HepG2 (cell line): ENCODE results near the gene PPP1R13B. TPM values are rescaled to one million over a fixed set of nuclear protein-coding genes. Genes with fewer than 3 reads are reported as not detected.

ENCODE experiments used
- ATAC-seq: fragments of 200-7000 bp; cut with Tn5 transposase; 3 replicates; pipeline ENCODE4 v1.9.1; 2020; ENCODE audit warnings: mild to moderate bottlenecking, moderate library complexity
- BruUV-seq: library from RNA; stranded (reverse); fragments of 400-500 nt; replicated peaks from 2 replicates; lab custom pipeline; 2021; lab: Mats Ljungman, UMichigan
- CTCF ChIA-PET: fragments of 300-600 bp; formaldehyde crosslinking; extraction: SDS; loops from one replicate; lab custom pipeline; 2021; ENCODE audit warnings: low total read pairs, inconsistent platforms, low intra/inter-chr PET ratio; lab: Yijun Ruan, JAX
- POLR2A ChIA-PET: fragments of 350-600 bp; sonication (Branson Sonifier 250); formaldehyde crosslinking; loops from one replicate; lab custom pipeline; 2020; ENCODE audit warnings: antibody characterized with exemption, inconsistent platforms; lab: Yijun Ruan, JAX
- DNase-seq: peaks from one replicate; pipeline ENCODE4 v3.0.0-alpha.2; 2015; ENCODE audit warnings: low spot score
- FAIRE-seq: peaks from 3 replicates; lab custom pipeline; 2011; peaks lifted over from hg19 to GRCh38; lab: Jason Lieb, UNC
- H2AFZ ChIP-seq: one replicate; pipeline ENCODE4 v1.6.1; 2011; ENCODE audit warnings: low read length, inconsistent platforms
- H3K27ac ChIP-seq: fragments of 300-600 bp; 3 replicates; pipeline ENCODE4 v1.8.0; 2011; ENCODE audit warnings: mixed run types, mild to moderate bottlenecking, mixed read lengths, low read length, inconsistent platforms; ENCODE audit not compliant: insufficient read depth; ENCODE audit errors: extremely low read length
- H3K27me3 ChIP-seq, 2 experiments: fragments of 200-600 bp in 1 of 2; 2 replicates in 1 of 2; 3 replicates in 1 of 2; pipeline versions ENCODE4 v1.6.0 to v1.8.0; 2011; ENCODE audit warnings: low read length in 2 of 2, mild to moderate bottlenecking in 2 of 2, moderate library complexity in 2 of 2, inconsistent platforms in 1 of 2; ENCODE audit not compliant: insufficient read depth in 2 of 2, control insufficient read depth in 1 of 2
- H3K36me3 ChIP-seq, 2 experiments: fragments of 200-600 bp in 1 of 2; replicated peaks in 1 of 2; 2 replicates in 1 of 2; 3 replicates in 1 of 2; pipeline versions ENCODE4 v1.5.1 to v1.8.0; 2011; ENCODE audit warnings: low read length in 2 of 2, inconsistent platforms in 1 of 2; ENCODE audit not compliant: insufficient read depth in 2 of 2, control insufficient read depth in 1 of 2
- H3K4me1 ChIP-seq: 2 replicates; pipeline ENCODE4 v1.5.1; 2012; ENCODE audit warnings: low read length, inconsistent platforms; ENCODE audit not compliant: insufficient read depth
- H3K4me2 ChIP-seq: 2 replicates; pipeline ENCODE4 v1.6.0; 2011; ENCODE audit warnings: low read depth, low read length, inconsistent platforms
- H3K4me3 ChIP-seq, 3 experiments: fragments of 200-600 bp in 1 of 3; sonication (generic), shearing (Covaris generic) in 1 of 3; replicated peaks in 1 of 3; 2 replicates each; pipeline ENCODE4 v1.5.1; 2011 to 2016; ENCODE audit warnings: low read length in 3 of 3, inconsistent platforms in 2 of 3, low read depth in 2 of 3, mild to moderate bottlenecking in 2 of 3, control low read depth in 1 of 3, mixed read lengths in 1 of 3; ENCODE audit not compliant: insufficient read depth in 1 of 3
- H3K79me2 ChIP-seq: one replicate; pipeline ENCODE4 v1.6.1; 2011; ENCODE audit warnings: low read length, inconsistent platforms; ENCODE audit not compliant: insufficient read depth
- H3K9ac ChIP-seq: 2 replicates; pipeline ENCODE4 v1.6.0; 2011; ENCODE audit warnings: mild to moderate bottlenecking, low read depth, low read length, inconsistent platforms; ENCODE audit not compliant: insufficient read depth
- H3K9me3 ChIP-seq: 2 replicates; pipeline ENCODE4 v1.5.1; 2012; ENCODE audit warnings: mild to moderate bottlenecking, low read length
- H4K20me1 ChIP-seq: 2 replicates; pipeline ENCODE4 v1.6.0; 2011; ENCODE audit warnings: inconsistent platforms, mild to moderate bottlenecking, low read length, moderate library complexity; ENCODE audit not compliant: insufficient read depth
- CTCF ChIP-seq: sonication (generic); formaldehyde crosslinking; IDR thresholded peaks from 2 replicates; pipeline ENCODE4 v1.5.0; 2020; ENCODE audit warnings: mild to moderate bottlenecking, missing genetic modification reagents, moderate library complexity
- ELF3 ChIP-seq: IDR thresholded peaks from 2 replicates; pipeline ENCODE4 v1.6.1; 2016; ENCODE audit warnings: missing genetic modification reagents, missing compliant biosample characterization
- FOSL2 ChIP-seq: sonication (generic); formaldehyde crosslinking; IDR thresholded peaks from 2 replicates; pipeline ENCODE4 v1.4.0; 2020; ENCODE audit warnings: missing genetic modification reagents
- HOXA3 ChIP-seq: sonication (generic); formaldehyde crosslinking; IDR thresholded peaks from 2 replicates; pipeline ENCODE4 v1.5.0; 2020; ENCODE audit warnings: missing genetic modification reagents
- IRF2 ChIP-seq: IDR thresholded peaks from 2 replicates; pipeline ENCODE4 v1.6.1; 2018; ENCODE audit warnings: missing genetic modification reagents, missing compliant biosample characterization
- NAIF1 ChIP-seq: sonication (generic); formaldehyde crosslinking; IDR thresholded peaks from 2 replicates; pipeline ENCODE4 v1.5.0; 2020; ENCODE audit warnings: mild to moderate bottlenecking, missing genetic modification reagents, borderline replicate concordance
- PAF1 ChIP-seq: IDR thresholded peaks from 2 replicates; pipeline ENCODE4 v1.6.1; 2016; ENCODE audit warnings: missing genetic modification reagents, missing compliant biosample characterization
- PHF21A ChIP-seq: sonication (generic); formaldehyde crosslinking; IDR thresholded peaks from 2 replicates; pipeline ENCODE4 v1.5.0; 2020; ENCODE audit warnings: mild to moderate bottlenecking, missing genetic modification reagents
- POLR2A ChIP-seq, 2 experiments: IDR thresholded peaks; 2 replicates each; pipeline ENCODE4 v1.6.1; 2011; ENCODE audit warnings: low read depth in 2 of 2, low read length in 2 of 2, mild to moderate bottlenecking in 1 of 2, moderate library complexity in 1 of 2; ENCODE audit not compliant: insufficient read depth in 1 of 2
- REPIN1 ChIP-seq: sonication (generic); formaldehyde crosslinking; IDR thresholded peaks from 2 replicates; pipeline ENCODE4 v1.8.0; 2022; ENCODE audit warnings: missing genetic modification reagents, low read depth, mild to moderate bottlenecking, borderline replicate concordance
- SALL1 ChIP-seq: sonication (generic); formaldehyde crosslinking; IDR thresholded peaks from 2 replicates; pipeline ENCODE4 v1.8.0; 2022; ENCODE audit warnings: mild to moderate bottlenecking, missing genetic modification reagents
- TEAD3 ChIP-seq: optimal IDR thresholded peaks from 2 replicates; pipeline ENCODE3; 2016; ENCODE audit warnings: borderline replicate concordance
- ZEB1 ChIP-seq: IDR thresholded peaks from 2 replicates; pipeline ENCODE4 v1.6.1; 2012; ENCODE audit warnings: mild to moderate bottlenecking, low read depth, inconsistent platforms; ENCODE audit not compliant: insufficient replicate concordance
- ZNF460 ChIP-seq: sonication (generic); formaldehyde crosslinking; IDR thresholded peaks from 2 replicates; pipeline ENCODE4 v1.5.1; 2020; ENCODE audit warnings: missing genetic modification reagents, mild to moderate bottlenecking, borderline replicate concordance
- ZNF605 ChIP-seq: sonication (generic); formaldehyde crosslinking; IDR thresholded peaks from 2 replicates; pipeline ENCODE4 v1.8.0; 2022; ENCODE audit warnings: mild to moderate bottlenecking, missing genetic modification reagents
- WGBS: methylation state at CpG from one replicate; pipeline ENCODE4 v1.1.6; 2017; ENCODE audit warnings: low lambda C conversion rate; 5-methylcytosine and 5-hydroxymethylcytosine counted together
- in situ Hi-C: cut with HindIII; loops from 2 replicates; pipeline ENCODE4 v1.10.0; 2017; ENCODE audit warnings: low pct_unique_long_range_greater_than_20kb; ENCODE audit not compliant: extremely low pct_ligation_motif_present
- intact Hi-C: fragments of 100-400 bp; cut with micrococcal nuclease; formaldehyde crosslinking; loops from one replicate; pipeline ENCODE4 v1.10.0; 2022; ENCODE audit not compliant: unreplicated experiment
- polyA plus RNA-seq, 8 experiments: library from polyadenylated mRNA; depleted of rRNA in 3 of 8; stranded (reverse) in 7 of 8; unstranded in 1 of 8; fragments of >200 nt; fragmentation: Illumina TruSeq in 4 of 8; extraction: Trizol in 4 of 8; gene quantifications; 2 replicates each; pipeline versions ENCODE4 v1.2.1 to v1.2.3, GENCODE V29; 2011 to 2016; ENCODE audit warnings: low read depth in 4 of 8, missing spikeins in 1 of 8, mixed read lengths in 1 of 8; ENCODE audit not compliant: insufficient read depth in 1 of 8
- total RNA-seq, 5 experiments: library from RNA; depleted of rRNA; stranded (reverse); fragments of >200 nt; fragmentation: Illumina TruSeq; extraction: Trizol; gene quantifications; 2 replicates each; pipeline ENCODE4 v1.2.3, GENCODE V29; 2016; ENCODE audit warnings: low read depth in 1 of 5
- TF ChIP-seq, protein P1 (sequence below): sonication (generic); formaldehyde crosslinking; IDR thresholded peaks from 2 replicates; pipeline ENCODE4 v1.5.1; 2020; ENCODE audit warnings: mild to moderate bottlenecking, moderate library complexity, missing genetic modification reagents
- TF ChIP-seq, protein P2 (sequence below): IDR thresholded peaks from 2 replicates; pipeline ENCODE4 v1.6.1; 2016; ENCODE audit warnings: mild to moderate bottlenecking
- TF ChIP-seq, protein P3 (sequence below): sonication (generic); formaldehyde crosslinking; IDR thresholded peaks from 2 replicates; pipeline ENCODE4 v1.5.0; 2020; ENCODE audit warnings: mild to moderate bottlenecking, missing genetic modification reagents

PPP1R13B gene
- total and polyA plus RNA-seq, 2 of the 13 experiments (the other 11 are each of a cell fraction or from before 2014, with no cell fraction given), result 4.6 to 9.4 TPM

DNA sequence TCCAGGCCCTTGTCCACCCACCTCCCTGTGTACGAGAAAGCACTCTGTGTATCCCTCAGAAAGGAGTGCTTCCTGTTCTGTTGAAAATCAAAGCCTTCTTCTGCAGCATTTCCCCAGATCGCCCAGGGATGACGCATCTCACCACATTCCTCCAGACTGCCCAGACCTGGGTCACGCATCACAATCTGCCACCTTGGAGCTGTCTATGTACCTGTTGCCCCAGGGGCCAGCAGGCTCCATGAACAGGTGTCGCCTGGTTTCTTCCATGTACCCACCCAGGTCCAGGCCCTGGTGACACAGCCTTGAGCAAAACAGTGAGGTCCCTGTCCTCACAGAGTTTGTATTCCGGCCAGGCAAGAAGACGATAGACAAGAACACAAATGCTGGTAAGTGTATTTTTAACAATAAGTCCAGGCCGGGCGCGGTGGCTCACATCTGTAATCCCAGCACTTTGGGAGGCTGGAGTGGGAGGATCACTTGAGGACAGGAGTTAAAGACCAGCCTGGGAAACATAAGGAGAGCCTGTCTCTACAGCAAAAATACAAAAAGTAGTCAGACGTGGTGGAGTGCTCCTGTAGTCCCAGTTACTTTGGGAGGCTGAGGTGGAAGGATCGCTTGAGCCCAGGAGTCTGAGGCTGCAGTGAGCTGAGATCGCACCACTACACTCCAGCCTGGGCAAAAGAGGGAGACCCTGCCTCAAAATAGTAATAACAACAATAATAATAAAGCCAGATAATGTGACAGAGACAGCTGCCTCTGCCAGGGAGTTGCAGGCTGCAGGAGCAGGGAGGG lies 6.8 kb upstream of the PPP1R13B start:
- peak; percentile 21 for FAIRE-seq
- peak overlapping the region; percentile 78 for H3K9ac ChIP-seq
- CTCF ChIA-PET, result no interaction called here
- TF ChIP-seq, protein P1, sequence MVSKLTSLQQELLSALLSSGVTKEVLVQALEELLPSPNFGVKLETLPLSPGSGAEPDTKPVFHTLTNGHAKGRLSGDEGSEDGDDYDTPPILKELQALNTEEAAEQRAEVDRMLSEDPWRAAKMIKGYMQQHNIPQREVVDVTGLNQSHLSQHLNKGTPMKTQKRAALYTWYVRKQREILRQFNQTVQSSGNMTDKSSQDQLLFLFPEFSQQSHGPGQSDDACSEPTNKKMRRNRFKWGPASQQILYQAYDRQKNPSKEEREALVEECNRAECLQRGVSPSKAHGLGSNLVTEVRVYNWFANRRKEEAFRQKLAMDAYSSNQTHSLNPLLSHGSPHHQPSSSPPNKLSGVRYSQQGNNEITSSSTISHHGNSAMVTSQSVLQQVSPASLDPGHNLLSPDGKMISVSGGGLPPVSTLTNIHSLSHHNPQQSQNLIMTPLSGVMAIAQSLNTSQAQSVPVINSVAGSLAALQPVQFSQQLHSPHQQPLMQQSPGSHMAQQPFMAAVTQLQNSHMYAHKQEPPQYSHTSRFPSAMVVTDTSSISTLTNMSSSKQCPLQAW (CRISPR knock-in tag), result no peak
- TF ChIP-seq IRF2 (CRISPR knock-in tag), result no peak
- TF ChIP-seq, protein P2, sequence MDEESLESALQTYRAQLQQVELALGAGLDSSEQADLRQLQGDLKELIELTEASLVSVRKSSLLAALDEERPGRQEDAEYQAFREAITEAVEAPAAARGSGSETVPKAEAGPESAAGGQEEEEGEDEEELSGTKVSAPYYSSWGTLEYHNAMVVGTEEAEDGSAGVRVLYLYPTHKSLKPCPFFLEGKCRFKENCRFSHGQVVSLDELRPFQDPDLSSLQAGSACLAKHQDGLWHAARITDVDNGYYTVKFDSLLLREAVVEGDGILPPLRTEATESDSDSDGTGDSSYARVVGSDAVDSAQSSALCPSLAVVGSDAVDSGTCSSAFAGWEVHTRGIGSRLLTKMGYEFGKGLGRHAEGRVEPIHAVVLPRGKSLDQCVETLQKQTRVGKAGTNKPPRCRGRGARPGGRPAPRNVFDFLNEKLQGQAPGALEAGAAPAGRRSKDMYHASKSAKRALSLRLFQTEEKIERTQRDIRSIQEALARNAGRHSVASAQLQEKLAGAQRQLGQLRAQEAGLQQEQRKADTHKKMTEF, result no peak
- TF ChIP-seq ZNF460, result peak; percentile 95
- no peak for TF ChIP-seq NAIF1
- peak; percentile 30; the same call in 1 of the 2 replicates for TF ChIP-seq ELF3
- TF ChIP-seq PHF21A, result no peak
- 0 out of 2 replicates have a peak, but pooled peaks have one; percentile 11 for TF ChIP-seq REPIN1 (CRISPR knock-in tag)
- TF ChIP-seq HOXA3 (CRISPR knock-in tag), result no peak
- TF ChIP-seq POLR2A (IDR thresholded peaks at IDR 0.05; ENCODE audit: insufficient read depth in 1 of 2, low read depth in 2 of 2, low read length in 2 of 2), result no peak
- no peak for TF ChIP-seq PAF1
- peak; percentile 13; the same call in 1 of the 2 replicates for TF ChIP-seq CTCF (CRISPR knock-in tag)
- TF ChIP-seq, protein P3, sequence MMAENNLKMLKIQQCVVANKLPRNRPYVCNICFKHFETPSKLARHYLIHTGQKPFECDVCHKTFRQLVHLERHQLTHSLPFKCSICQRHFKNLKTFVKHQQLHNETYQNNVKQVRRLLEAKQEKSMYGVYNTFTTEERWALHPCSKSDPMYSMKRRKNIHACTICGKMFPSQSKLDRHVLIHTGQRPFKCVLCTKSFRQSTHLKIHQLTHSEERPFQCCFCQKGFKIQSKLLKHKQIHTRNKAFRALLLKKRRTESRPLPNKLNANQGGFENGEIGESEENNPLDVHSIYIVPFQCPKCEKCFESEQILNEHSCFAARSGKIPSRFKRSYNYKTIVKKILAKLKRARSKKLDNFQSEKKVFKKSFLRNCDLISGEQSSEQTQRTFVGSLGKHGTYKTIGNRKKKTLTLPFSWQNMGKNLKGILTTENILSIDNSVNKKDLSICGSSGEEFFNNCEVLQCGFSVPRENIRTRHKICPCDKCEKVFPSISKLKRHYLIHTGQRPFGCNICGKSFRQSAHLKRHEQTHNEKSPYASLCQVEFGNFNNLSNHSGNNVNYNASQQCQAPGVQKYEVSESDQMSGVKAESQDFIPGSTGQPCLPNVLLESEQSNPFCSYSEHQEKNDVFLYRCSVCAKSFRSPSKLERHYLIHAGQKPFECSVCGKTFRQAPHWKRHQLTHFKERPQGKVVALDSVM (CRISPR knock-in tag), result peak; percentile 31
- peak; percentile 58 for TF ChIP-seq TEAD3
- peak; percentile 55; the same call in 1 of the 2 replicates for TF ChIP-seq FOSL2 (CRISPR knock-in tag)
- TF ChIP-seq ZEB1, result peak; percentile 15
- 0 out of 2 replicates have a peak, but pooled peaks have one; percentile 19 for TF ChIP-seq SALL1 (CRISPR knock-in tag)
- peak; percentile 51; the same call in 1 of the 2 replicates for TF ChIP-seq ZNF605 (CRISPR knock-in tag)

More for the DNA sequence above, 6.8 kb upstream of the PPP1R13B start:
- no peaks in the 10 kb centered on the region for H3K36me3 ChIP-seq
- peak overlapping the region; percentile 96 for H3K4me2 ChIP-seq
- peaks cover 58% of the 10 kb centered on the region for H3K4me1 ChIP-seq
- peak; percentile 18; the same call in 2 of the 3 replicates for ATAC-seq
- no TSS peak for BruUV-seq
- DNase-seq, result no peak
- POLR2A ChIA-PET, result interaction anchor here (0.9 to 3.5 kb wide), 10 partner anchors 14 to 139 kb away, joined by 3 to 60 read pairs (median 4); partner anchors contain the start of genes XRCC3 and ZFYVE21
- H3K27me3 ChIP-seq, result no peaks in the 10 kb centered on the region
- H4K20me1 ChIP-seq, result no peaks in the 10 kb centered on the region
- peak overlapping the region; percentile 53 to 74 (median 59); a peak in 5 of 6 replicates for H3K4me3 ChIP-seq
- no peaks in the 10 kb centered on the region for H3K79me2 ChIP-seq
- H3K27ac ChIP-seq, result peak overlapping the region; percentile 60
- peak overlapping the region; percentile 34 for H2AFZ ChIP-seq
- WGBS, result 46% methylated on average over 11 of the region's 13 CpGs
- intact Hi-C loops, result no loop called here
- H3K9me3 ChIP-seq, result no peaks in the 10 kb centered on the region
- in situ Hi-C loops, result no loop called here
